T-helper 2 cell (primary cell): ENCODE results near the gene CPEB2.

Experiments used
- DNase-seq, 5 experiments: peaks; one replicate each; pipeline versions ENCODE4 v3.0.0 to v3.0.0-alpha.2; 2012 to 2022
- total RNA-seq, 2 donors: gene quantifications; one replicate each; lab custom pipeline; 2026; lab: John Stamatoyannopoulos, UW

Gene CPEB2
- 29.4 to 65.5 reads per million in 2 donors for total RNA-seq

DNA sequence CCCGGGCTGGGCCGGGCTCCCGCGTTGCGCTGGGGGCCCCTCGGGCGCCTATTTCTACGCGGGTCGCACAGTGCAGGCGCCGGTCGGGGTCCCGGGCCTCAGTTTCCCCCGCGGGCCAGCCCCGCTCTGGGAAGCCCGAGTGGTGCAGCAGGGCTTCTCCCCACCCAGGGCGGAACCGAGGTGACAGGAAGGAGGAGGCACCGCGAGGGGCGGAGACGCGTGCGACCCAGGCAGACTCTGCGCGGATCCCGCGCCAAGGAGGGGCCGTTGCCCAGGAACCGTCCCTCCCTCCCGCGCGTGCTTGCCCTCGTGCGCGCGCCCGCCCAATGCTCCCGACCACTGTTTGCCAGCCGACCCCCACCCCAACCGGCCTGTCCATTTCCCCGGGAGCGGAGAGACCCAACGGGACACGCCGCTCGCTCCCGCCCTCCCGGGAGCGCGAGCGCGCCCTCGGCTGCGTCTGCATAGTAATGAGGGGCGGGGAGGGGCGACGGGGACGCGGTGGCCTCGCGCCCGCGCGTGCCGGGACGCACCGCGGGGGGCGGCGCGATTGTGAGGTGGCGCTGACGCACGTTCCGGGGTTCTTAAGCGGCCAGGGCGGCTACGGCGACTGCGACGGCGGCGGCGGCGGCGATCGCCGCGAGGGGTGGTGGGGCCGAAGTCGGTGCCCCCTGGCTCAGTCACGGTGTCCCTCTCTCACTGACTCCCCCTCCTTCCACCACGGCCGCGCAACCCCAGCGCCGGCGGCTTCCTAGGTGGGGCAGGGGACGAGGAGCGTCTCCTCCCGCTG lies at the start of gene CPEB2:
Gene CPEB2 (plus strand): TSS at position 613 of the 790 bp plus-strand sequence. CDS start 193 bp downstream, outside the sequence.
- peak; percentile 80 to 97 (median 87) for DNase-seq

DNA sequence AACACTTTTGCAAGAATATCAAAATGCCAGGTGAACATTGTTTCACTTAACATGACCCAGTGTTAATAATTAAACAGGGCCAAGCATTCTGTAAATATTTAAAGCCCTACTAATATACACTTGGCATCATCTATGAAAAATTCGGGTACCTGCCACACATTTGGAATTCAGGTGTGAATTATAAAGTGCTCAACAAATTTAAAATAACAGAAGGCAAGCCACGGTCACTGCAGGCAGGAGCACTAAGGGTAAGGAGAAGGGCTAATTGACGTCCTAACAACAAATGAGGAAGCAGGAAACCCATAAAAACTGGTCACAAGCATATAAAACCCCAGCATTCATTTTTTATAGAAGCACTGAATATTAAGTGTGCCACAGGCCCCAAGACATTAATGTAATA lies 43.8 kb upstream of the CPEB2 start:
- DNase-seq = no peak

DNA sequence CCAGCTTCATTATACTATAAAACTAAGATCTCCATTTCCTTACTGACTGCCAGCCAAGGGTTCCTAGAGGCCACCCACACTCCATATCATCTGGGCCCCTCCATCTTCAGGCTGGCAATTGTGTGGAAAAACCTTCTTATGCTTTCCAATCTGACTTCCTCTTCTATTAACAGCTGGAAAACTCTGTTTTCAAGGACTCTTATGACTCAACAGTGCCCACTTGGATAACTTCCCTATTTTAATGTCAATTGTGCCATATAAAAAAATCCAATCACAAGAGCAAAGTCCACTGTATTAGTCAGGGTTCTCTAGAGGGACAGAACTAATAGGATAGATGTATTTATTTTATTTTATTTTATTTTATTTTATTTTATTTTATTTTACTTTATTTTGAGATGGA lies 41.0 kb upstream of the CPEB2 start:
- no peak for DNase-seq

DNA sequence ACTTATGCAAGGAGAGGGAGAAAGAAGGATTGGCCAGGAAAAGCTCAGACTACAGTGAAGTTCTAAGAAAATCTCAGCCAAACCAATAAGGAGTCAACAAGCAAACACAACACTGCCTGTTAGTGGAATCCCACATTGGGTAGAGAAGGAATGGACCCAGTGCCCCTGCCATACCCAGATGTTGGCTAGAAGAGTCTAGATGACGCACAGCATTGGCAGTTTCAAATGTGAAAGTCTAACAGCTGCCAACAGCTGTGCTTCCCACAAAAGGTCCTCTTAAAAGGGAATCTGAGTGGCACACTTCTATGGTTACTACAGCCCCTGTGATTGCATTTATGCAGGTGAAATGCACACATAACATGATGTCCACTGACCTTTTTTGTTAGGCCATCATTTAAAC lies 37.2 kb upstream of the CPEB2 start:
- DNase-seq = no peak

DNA sequence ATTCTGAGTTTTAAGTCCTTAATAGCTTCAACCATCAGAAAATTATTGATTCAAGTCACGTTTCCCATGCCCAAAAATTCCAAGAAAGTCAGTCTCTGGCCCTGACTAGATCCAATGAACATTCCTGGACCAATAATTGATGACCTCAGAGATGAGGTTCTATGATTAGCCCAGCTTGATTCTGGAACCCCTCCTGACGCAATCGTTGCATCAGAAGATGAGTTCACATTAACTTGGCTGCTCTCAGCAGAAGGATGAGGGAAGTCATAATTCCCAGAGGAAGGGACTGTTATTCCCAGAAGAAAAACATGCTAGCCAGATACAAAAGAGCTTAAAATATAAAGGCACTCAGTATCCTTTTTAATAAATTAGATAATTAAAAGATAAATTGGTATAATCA lies 34.3 kb upstream of the CPEB2 start:
- DNase-seq = no peak

DNA sequence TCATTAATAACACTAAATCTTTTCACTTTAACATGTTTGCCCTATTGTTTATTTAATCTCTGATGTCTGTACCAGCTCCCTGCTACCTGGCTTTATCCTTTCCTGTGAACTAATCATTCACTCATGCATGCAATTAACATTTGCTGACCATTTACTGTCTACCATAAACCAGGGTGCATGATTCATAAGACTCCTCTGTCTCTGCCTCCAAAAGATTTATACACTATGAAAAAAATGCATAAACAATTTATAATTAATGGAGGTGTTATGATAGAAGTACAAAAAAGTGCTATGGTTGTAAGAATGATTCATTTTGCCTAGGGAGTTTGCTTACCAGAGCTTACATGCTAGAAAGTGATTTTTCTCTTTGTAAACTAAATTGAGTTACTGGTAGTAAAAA lies 24.5 kb upstream of the CPEB2 start:
- no peak for DNase-seq

DNA sequence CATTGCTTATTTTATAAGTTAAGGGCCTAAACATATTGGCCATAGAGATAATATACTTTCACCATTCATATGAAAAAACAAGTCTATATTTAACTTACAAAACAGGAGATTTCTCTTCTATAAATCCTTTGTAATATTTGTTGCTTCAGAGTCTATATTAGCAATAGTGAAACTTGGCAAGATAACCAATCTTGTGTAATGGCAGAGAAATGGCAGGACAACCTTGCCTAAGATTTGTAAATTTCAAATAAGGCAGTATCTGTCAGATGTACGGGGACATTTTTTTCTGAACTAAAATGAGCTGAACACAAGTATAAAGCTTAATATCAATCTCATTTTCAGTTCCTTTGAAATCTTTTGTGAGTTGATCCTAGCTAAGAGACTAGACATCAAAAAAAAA lies 17.8 kb upstream of the CPEB2 start:
- DNase-seq = no peak

DNA sequence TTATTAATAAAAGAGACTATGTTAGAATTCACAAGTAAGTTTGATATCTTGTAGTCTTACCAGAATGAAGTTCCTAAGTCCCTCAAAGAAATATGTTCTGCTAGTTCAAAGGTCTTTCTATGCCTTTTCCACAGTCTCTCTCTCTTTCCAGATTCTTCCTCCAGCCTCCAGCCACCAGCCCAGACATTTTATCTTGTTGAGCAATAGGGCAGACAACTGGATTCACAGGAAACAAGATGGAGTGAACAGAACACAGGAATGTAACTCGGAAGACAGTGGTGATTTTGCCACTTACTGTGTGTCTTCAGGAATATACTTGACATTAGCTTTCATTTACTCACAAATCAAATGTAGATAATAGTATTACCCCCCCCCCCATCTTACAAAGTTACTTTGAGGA lies 17.1 kb upstream of the CPEB2 start:
- DNase-seq = no peak

DNA sequence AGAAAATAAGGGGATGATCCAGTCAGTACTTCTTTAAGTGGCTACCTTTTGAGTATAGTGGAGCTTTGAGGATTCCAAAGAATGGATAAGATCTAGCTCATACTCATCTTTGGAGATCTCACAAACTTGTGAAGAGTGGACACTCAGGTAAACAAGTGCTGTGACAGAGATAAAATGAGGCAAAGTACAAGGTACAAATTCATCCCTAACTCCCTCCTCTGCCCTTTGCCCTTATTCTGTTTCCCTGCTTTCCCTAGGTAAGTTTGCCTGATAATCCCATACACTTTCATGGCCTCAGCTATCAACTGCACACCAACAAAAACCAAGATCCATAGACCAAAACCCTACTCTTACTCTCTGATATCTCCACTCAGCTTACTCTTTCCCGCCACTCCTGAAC lies 16.4 kb upstream of the CPEB2 start:
- DNase-seq = no peak

DNA sequence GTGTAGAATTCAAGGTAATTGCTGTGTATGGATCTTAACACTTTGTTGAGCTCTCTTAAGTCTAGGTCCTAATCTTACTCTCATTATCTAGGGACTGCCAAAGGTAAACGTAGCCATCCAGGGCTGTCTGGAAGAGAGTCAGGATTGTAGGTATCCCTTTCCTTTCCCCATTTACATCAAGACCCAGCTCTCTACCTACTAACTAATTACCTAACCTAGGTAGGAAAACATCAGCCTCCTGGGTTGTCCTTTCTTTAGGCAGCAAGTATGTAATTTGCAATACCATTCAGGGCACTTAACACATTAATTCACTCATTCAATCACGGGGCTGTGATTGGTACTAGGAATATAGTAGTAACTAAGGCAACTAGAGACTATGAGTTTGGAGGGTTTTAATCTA lies 15.2 kb upstream of the CPEB2 start:
- no peak for DNase-seq

DNA sequence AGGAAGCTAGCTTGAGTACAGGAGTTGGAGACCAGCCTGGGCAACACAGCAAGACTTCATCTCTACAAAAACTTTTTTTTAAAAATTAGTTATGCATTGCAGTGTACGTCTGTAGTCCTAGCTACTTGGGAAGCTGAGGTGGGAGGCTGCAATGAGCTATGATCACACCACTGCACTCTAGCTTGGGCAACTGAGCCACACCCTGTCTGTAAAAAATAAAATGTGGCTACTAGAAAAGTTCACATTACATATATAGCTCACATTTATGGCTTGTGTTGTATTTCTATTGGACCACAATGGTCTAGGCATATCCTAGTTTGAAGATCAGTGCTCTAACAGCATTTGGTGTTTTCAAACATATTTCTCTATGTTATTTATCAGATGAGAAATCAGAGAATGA lies 11.8 kb upstream of the CPEB2 start:
- no peak for DNase-seq

DNA sequence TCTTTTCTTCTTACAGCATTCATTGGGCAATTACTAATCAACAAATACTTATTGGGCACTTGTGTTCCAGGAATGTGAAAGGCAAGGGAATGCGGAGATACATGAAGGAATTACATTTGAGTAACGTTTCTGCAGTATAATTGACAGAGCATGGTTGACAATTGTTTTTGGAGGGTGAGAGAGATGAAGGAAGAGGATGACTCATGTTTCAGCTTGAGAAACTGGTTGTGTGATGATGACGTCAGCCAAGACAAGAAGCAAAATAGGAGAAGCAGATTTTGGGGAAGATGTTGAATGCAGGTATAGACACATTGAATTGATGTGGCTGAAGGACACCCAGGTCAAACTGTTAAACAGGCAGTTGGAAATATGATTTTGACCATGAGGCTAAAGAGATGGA lies 8.0 kb upstream of the CPEB2 start:
- DNase-seq = peak in 1 of 5 experiments; percentile 35

DNA sequence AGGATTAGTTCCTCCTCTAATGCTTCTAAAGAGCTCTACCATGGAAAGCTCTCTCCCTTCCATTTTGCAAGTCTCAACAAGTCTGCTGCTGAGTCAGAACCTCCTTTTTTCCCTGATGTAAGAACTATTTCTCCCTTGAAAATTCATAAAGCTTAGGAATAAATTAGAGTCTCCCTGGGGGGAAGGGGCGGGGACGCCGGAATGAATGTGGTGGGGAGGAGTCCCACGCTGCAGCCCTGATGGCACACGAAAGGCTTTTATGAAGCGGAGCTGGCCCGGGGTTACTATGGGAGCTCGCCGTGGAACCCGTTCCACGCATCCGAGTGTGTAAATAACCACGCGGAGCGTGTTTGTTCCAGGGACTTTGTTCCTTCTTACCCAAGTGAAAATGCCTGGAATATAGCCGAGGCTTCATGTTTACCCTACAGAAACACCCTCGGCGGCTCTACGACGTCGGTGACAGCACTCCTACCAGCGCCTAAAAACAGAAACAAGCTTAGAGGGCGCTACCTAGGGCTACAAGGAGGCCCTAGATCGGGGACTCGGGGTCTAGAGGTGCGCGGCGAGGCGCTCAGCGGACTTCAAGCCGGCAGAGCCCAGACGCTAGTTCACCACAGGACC lies 923 bp upstream of the CPEB2 start:
- peak in 4 of 5 experiments; percentile 17 to 76 (median 27) for DNase-seq

DNA sequence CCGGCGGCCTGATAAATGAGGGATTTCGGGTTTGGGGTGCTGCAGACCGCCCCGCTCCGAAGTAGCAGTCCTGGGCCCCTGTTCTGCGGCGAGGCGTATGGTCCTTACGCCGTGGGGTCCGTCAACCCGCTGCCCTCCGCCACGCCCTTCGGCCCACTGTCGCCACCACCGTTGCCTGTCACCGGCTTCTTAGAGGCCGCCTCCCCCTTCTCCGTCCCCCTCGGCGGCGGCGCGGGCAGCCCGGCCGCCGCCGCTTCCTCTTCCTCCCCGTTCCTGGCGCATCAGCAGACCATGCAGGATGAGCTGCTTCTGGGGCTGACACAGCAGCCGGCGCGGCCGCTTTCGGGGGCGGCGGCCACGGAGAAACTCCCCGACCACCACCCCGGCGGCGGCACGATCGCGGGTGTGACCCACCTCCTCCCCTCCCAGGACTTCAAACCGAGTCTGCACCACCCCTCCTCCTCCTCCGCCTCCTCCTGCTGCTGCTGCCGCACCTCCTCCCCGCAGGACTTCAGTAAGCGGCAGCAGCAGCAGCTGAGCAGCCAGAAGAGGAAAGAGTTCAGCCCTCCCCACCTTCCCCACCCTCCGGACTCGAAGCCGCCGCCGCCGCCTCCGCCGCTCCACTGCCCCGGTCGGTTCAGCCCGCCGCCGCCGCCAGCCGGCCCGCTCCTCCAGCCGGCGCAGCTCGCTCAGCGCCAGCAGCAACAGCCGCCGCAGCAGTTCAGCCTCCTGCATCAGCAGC lies 549 bp downstream of the CPEB2 start:
- DNase-seq = peak; percentile 53 to 93 (median 75)

DNA sequence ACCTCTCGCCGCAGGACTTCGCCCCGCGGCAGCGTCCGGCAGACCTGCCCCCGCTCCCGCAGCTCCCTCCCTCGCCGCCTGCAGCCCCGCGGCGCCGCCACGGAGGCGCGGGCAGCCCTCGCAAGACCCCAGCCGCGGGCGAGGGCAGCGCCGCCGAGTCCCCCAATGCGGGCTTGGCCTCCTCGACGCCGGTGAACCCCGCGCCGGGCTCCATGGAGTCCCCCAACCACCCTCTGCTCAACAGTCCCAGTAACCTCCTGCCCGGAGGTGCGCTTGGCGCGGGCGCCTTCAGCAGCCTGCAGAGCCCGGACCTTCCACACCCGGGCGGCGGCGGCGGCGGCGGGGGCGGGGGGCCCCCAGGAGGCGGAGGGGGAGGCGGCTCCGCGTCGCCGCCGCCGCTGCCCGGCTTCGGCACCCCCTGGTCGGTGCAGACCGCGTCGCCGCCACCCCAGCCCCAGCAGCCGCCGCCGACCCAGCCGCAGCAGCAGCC lies 1.2 kb downstream of the CPEB2 start:
- DNase-seq = peak; percentile 36 to 73 (median 57)

DNA sequence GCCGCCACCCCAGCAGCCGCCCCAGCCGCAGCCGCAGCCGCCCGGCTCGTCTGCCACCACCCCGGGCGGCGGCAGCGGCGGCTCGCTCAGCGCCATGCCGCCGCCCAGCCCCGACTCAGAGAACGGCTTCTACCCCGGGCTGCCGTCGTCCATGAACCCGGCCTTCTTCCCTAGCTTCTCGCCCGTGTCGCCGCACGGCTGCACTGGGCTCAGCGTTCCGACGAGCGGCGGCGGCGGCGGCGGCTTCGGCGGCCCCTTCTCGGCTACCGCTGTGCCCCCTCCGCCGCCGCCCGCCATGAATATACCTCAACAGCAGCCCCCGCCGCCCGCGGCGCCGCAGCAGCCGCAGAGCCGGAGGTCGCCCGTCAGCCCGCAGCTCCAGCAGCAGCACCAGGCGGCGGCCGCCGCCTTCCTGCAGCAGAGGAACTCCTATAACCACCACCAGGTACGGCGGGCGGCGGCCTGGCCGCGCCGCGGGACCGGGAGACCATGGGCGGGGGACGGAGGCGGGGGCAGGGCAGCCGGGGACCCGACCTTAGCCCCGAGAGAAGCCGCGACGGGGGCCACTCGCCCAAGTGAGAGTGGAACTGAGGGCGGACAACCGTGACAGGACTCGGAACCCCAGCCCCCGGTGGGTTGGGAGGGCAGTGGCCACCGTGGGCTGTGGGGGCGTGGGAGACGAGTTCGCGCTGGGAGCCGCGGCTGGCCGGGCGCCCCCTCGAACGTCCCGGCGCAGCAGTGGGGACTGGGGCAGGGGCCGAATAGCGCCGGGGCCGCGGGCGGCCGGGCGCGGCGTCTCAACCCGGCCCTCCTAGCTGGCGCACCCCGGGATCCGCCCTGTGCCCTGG lies 1.8 kb downstream of the CPEB2 start:
- peak; percentile 21 to 67 (median 56) for DNase-seq

DNA sequence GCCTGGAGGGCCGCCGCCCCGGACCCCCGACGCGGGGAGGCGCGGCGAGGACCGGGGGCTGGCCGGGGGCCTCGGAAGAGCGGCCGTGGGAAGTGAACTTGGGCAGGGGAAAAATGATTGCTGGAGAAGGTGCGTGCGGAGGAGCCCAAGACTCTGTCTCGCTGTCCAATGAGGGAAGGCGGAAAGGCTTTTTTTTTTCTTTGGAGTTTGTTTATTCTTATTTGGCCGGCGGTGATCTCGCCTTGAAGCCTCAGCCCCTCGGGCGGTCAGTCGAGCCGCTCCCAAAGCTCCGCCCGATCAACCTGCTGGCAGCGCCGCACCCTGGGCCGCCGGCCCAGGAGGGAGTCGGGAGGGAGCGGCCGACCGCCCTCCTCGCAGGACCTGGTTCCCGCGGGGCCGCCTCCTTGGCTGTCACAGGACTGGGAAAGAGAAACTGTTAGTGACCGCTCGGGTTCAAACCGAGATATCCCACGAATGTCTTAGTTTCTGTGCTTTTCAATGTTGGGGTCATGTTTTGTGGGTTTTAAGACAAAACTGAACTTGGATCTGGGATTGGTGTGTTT lies 2.5 kb downstream of the CPEB2 start:
- DNase-seq = peak; percentile 13 to 49 (median 19)

DNA sequence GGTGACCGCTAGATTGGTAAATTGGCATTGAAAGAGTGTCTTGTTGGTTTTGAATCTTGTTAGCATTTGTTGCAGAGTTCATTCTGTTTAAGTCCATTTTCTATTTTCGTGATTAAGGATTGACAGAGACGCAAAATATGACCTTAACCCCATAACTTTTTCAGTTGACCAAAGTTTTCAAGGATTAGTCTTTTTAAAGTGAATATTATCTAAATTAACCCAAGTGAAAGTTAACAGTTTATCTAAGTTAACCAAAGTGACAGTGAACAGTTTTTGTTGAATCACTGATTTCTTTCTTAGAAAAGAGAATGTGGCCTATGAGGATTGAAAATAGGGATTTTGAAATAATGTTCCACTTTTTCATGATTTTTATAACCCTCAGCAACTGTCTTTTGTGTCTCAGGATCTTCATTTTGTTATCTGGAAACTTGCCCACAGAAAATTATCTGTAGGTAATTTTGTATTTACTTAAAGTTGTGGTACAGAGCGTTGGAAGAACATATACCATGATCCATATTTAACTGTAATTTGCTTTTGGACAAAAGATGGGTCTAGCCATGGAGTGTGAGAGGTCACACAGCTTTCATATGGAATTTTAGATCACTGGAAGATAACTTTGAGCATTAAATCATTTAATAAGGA lies 3.3 kb downstream of the CPEB2 start:
- no peak for DNase-seq

DNA sequence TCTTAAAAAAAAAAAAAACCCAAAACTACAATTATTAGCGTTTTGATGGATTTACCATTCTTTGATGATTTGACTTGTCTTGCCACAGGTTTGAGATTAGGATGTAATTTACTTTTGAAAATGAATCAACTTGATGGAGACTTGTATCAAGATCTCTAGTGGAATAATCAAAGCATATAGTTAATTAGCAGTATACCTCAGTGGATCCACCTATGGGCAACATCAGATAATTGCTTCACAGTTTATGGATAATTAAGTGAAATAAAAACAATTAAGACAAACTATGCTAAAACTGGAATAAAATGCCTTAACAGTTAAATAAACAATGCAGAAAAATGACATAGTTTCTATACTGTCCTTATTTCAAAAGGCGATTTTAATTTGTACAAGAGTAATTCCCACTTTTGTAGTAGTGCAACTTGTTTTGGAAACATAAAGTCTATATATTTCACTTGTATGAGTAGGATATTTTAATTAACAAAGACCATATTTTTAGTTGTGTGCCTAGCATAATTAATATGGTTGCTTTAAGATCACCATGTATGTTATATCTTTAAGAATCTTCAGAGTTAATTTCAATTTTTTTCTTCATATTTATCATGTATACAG lies 4.2 kb downstream of the CPEB2 start:
- peak in 2 of 5 experiments; percentile 21 to 57 for DNase-seq

DNA sequence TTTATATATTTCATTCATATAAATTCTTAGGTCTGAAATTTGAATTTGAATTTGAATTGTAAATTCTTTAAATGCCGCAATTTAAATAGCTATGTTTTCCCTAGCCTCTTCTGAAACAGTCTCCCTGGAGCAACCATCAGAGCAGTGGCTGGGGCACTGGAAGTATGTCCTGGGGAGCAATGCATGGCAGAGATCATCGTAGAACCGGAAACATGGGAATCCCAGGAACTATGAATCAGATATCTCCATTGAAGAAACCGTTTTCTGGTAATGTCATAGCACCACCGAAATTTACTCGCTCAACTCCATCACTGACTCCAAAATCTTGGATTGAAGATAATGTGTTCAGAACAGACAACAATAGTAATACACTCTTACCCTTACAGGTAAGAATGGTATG lies 4.9 kb downstream of the CPEB2 start:
- no peak for DNase-seq

DNA sequence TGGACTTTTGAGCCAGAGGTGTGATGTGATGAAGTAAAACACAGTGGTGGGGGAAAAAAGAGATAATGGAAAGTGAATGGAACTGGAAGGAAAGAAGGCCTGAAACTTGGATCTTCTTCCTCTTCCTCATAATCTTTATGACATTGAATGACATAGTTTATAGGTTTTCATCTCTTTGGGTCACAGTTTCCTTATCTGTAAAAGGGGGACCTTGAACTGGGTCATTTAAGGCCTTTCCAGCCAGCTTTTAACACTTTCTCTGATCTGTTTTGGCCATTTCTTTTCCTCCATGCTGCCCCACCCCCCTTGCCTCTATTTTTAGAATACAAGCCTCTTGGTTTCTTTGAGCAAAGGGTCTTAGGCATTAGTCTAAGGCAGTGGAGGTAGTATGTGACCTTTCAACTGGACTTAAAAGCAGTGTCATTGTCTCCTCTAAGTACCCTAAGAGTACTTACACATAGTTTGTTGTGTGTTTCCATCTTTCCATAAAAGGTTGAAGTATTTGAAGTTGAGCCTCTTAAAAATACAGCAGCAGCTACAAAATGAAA lies 7.8 kb downstream of the CPEB2 start:
- no peak for DNase-seq
